Liver (tissue), 3 donors: ENCODE measurements around the gene GSE1.

Source experiments
- CTCF ChIP-seq: fragments of 150-350 bp; IDR thresholded peaks from 2 replicates; pipeline ENCODE4 v1.5.1; 2017; ENCODE audit warnings: improper control_type of control experiment, low read depth, low read length; ENCODE audit not compliant: missing input control
- EGR1 ChIP-seq, 2 donors: IDR thresholded peaks; 2 replicates each; pipeline ENCODE4 v1.6.1; 2016 to 2018; ENCODE audit warnings: antibody characterized with exemption in 2 of 2, low read depth in 2 of 2
- FOXA1 ChIP-seq: IDR thresholded peaks from 2 replicates; pipeline ENCODE4 v1.6.1; 2016; ENCODE audit warnings: antibody characterized with exemption
- GABPA ChIP-seq, 2 donors: IDR thresholded peaks in 1 of 2; conservative IDR thresholded peaks in 1 of 2; 2 replicates each; pipeline ENCODE4 v1.6.1; 2016; ENCODE audit warnings: antibody characterized with exemption in 2 of 2, mild to moderate bottlenecking in 1 of 2, moderate library complexity in 1 of 2
- RAD21 ChIP-seq, 2 donors: IDR thresholded peaks; 2 replicates each; pipeline ENCODE4 v1.6.1; 2016; ENCODE audit warnings: antibody characterized with exemption in 2 of 2, mild to moderate bottlenecking in 2 of 2
- REST ChIP-seq: IDR thresholded peaks from 2 replicates; pipeline ENCODE4 v1.6.1; 2016; ENCODE audit warnings: antibody characterized with exemption, mild to moderate bottlenecking
- SP1 ChIP-seq: IDR thresholded peaks from 2 replicates; pipeline ENCODE4 v1.6.1; 2018; ENCODE audit warnings: antibody characterized with exemption, mild to moderate bottlenecking
- YY1 ChIP-seq: IDR thresholded peaks from 2 replicates; pipeline ENCODE4 v1.6.1; 2016; ENCODE audit warnings: antibody characterized with exemption, mild to moderate bottlenecking
- ZBTB33 ChIP-seq: IDR thresholded peaks from 2 replicates; pipeline ENCODE4 v1.6.1; 2016; ENCODE audit warnings: antibody characterized with exemption
- TF ChIP-seq, protein P1 (sequence below): IDR thresholded peaks from 2 replicates; pipeline ENCODE4 v1.6.1; 2016; ENCODE audit warnings: antibody characterized with exemption
- donor health status: healthy.
- donor health status: healthy.

- no peak for TF ChIP-seq CTCF
- no peak for TF ChIP-seq EGR1 (IDR thresholded peaks at IDR 0.05; ENCODE audit: low read depth in 2 of 2)
- TF ChIP-seq, protein P1, sequence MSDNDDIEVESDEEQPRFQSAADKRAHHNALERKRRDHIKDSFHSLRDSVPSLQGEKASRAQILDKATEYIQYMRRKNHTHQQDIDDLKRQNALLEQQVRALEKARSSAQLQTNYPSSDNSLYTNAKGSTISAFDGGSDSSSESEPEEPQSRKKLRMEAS, result no peak
- TF ChIP-seq FOXA1, result no peak
- TF ChIP-seq YY1, result no peak
- TF ChIP-seq REST, result no peak
- TF ChIP-seq SP1, result no peak
- no peak for TF ChIP-seq GABPA (IDR thresholded peaks at IDR 0.05 in 1 of 2, conservative IDR thresholded peaks at IDR 0.05 in 1 of 2)
- no peak for TF ChIP-seq ZBTB33
- no peak for TF ChIP-seq RAD21 (IDR thresholded peaks at IDR 0.05)
Measured at GRCh38 chr16:85571563-85571812, 41.6 kb upstream of the GSE1 start.
